HEK293 (cell line): Measurements from ENCODE around the gene GRM4.

Experiments used
- CTCF ChIP-seq: fragments of 450-650 bp; formaldehyde crosslinking; IDR thresholded peaks from 2 replicates; pipeline ENCODE4 v1.5.1; 2016; ENCODE audit warnings: missing biosample characterization, missing genetic modification characterization
- SCRT2 ChIP-seq: fragments of 450-650 bp; formaldehyde crosslinking; IDR thresholded peaks from 2 replicates; pipeline ENCODE4 v1.5.1; 2016; ENCODE audit warnings: missing biosample characterization, missing genetic modification characterization
- ZNF274 ChIP-seq, 2 experiments: fragments of 200-500 bp in 1 of 2; fragments of 450-650 bp in 1 of 2; sonication (Bioruptor generic) in 1 of 2; formaldehyde crosslinking in 1 of 2; IDR thresholded peaks; 2 replicates each; pipeline versions ENCODE4 v1.5.1 to v1.6.1; 2014 to 2016; ENCODE audit warnings: borderline replicate concordance in 1 of 2, inconsistent platforms in 1 of 2, low read length in 1 of 2, missing biosample characterization in 1 of 2, missing genetic modification characterization in 1 of 2
- ZNF280D ChIP-seq: fragments of 450-650 bp; formaldehyde crosslinking; IDR thresholded peaks from 2 replicates; pipeline ENCODE4 v1.5.1; 2016; ENCODE audit warnings: missing biosample characterization, missing genetic modification characterization
- ZNF596 ChIP-seq: fragments of 450-650 bp; IDR thresholded peaks from 2 replicates; pipeline ENCODE4 v1.5.0; 2018; ENCODE audit warnings: missing biosample characterization, mild to moderate bottlenecking, missing genetic modification characterization, moderate library complexity
- ZNF776 ChIP-seq: fragments of 450-650 bp; formaldehyde crosslinking; IDR thresholded peaks from 2 replicates; pipeline ENCODE4 v1.5.0; 2017; ENCODE audit warnings: missing biosample characterization, missing genetic modification characterization, borderline replicate concordance
- ZXDB ChIP-seq: fragments of 450-650 bp; formaldehyde crosslinking; IDR thresholded peaks from 2 replicates; pipeline ENCODE4 v1.5.1; 2016; ENCODE audit warnings: missing biosample characterization, missing genetic modification characterization

DNA sequence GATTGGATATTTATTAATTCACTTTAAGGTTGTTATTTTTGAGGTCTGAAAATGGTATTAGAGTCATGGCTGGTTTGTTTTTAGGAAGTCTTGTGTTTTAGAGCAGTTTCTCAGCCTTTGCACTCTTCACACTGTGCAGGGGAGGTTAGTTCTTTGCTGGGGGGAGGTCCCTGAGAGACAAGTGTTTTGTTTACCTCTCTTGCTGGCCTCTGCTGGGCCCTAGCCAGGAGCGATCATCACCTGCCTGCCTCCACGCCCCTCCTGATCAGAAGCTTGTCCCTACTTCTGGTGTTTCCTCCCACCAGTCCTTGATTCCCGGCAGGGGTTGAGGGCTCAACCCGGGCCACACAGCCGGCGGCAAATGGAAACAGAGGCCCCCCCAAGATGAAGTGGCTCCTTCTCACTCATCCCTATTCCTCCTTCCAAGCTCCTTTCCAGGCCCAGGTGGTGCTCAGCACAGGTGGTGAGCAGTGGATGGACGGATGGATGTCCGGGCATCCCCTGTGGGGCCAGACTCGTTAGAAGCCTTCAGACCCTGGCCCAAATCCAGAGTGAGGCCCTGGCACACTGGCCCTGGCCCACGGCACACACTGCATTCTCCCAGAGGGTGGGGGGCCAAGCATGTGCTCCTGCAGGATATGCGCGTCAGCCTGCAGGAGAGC lies 51.3 kb downstream of the GRM4 start:
- no peak for TF ChIP-seq CTCF
- TF ChIP-seq ZNF776 (tag by site-specific recombination) = no peak
- no peak for TF ChIP-seq SCRT2 (tag by site-specific recombination)
- no peak for TF ChIP-seq ZNF596 (tag by site-specific recombination)
- TF ChIP-seq ZNF274 (IDR thresholded peaks at IDR 0.05; ENCODE audit: low read length) = no peak
- TF ChIP-seq ZNF274 (tag by site-specific recombination; IDR thresholded peaks at IDR 0.05; ENCODE audit: borderline replicate concordance) = no peak
- no peak for TF ChIP-seq ZNF280D
- TF ChIP-seq ZXDB (tag by site-specific recombination) = no peak
